Activated CD4-positive, CD25-positive, alpha-beta regulatory T cell treated with anti-CD3 and anti-CD28 coated beads, Interleukin-2, amount 50 U/mL, for 72 hours (primary cell): ENCODE results near the gene NT5C1B.
"Not testable (repeated sequence)": the region's sequence is repeated elsewhere in the genome, so short reads cannot be mapped to it uniquely, and the experiment has no call there.

Source experiments
- DNase-seq: peaks from one replicate; pipeline ENCODE4 v3.0.0; 2021

NT5C1B gene

GRCh38 chr2:18589354-18589753 lies at the start of gene NT5C1B:
Gene NT5C1B (minus strand): TSS chr2:18589569. CDS start chr2:18589468, 101 bp downstream.
- no peak for DNase-seq

GRCh38 chr2:18637196-18637595 lies 47.8 kb upstream of the NT5C1B start:
- no peak for DNase-seq

- not testable (repeated sequence) for DNase-seq
These were observed 43.3 kb upstream of the NT5C1B start for GRCh38 chr2:18632699-18633098.

- no peak for DNase-seq
These were observed 41.6 kb upstream of the NT5C1B start for GRCh38 chr2:18630941-18631340.

GRCh38 chr2:18630541-18630940 lies 41.2 kb upstream of the NT5C1B start:
- DNase-seq: no peak

GRCh38 chr2:18630101-18630500 lies 40.7 kb upstream of the NT5C1B start:
- DNase-seq: no peak

- DNase-seq: no peak
These were observed 37.7 kb upstream of the NT5C1B start for GRCh38 chr2:18626958-18627650.

GRCh38 chr2:18626256-18626668 lies 36.9 kb upstream of the NT5C1B start:
- no peak for DNase-seq

- DNase-seq: no peak
These were observed 36.2 kb upstream of the NT5C1B start for GRCh38 chr2:18625563-18625962.

- no peak for DNase-seq
These were observed 34.4 kb upstream of the NT5C1B start for GRCh38 chr2:18623782-18624181.

- DNase-seq: no peak
These were observed 31.7 kb upstream of the NT5C1B start for GRCh38 chr2:18620867-18621632.

GRCh38 chr2:18619091-18619490 lies 29.7 kb upstream of the NT5C1B start:
- DNase-seq: no peak

- DNase-seq: no peak
These were observed 24.7 kb upstream of the NT5C1B start for GRCh38 chr2:18614041-18614440.

GRCh38 chr2:18612133-18612532 lies 22.8 kb upstream of the NT5C1B start:
- DNase-seq: no peak

- DNase-seq: no peak
These were observed 22.2 kb upstream of the NT5C1B start for GRCh38 chr2:18611604-18612003.

GRCh38 chr2:18611184-18611583 lies 21.8 kb upstream of the NT5C1B start:
- no peak for DNase-seq

GRCh38 chr2:18610651-18611050 lies 21.3 kb upstream of the NT5C1B start:
- DNase-seq: no peak

GRCh38 chr2:18610090-18610489 lies 20.7 kb upstream of the NT5C1B start:
- DNase-seq: no peak

GRCh38 chr2:18605115-18605514 lies 15.7 kb upstream of the NT5C1B start:
- no peak for DNase-seq

GRCh38 chr2:18604531-18604885 lies 15.1 kb upstream of the NT5C1B start:
- DNase-seq: no peak

GRCh38 chr2:18603854-18604530 lies 14.6 kb upstream of the NT5C1B start:
- DNase-seq: no peak

- DNase-seq: no peak
These were observed 12.9 kb upstream of the NT5C1B start for GRCh38 chr2:18602298-18602697.

- DNase-seq: no peak
These were observed 10.9 kb upstream of the NT5C1B start for GRCh38 chr2:18600255-18600613.
